Myocyte (in vitro differentiated cells): ENCODE results near the gene CENATAC. TPM values are rescaled to one million over a fixed set of nuclear protein-coding genes. Genes with fewer than 3 reads are reported as not detected.
"Not testable (repeated sequence)": the region's sequence is repeated elsewhere in the genome, so short reads cannot be mapped to it uniquely, and the experiment has no call there.

ENCODE experiments used
- DNase-seq: peaks from one replicate; pipeline ENCODE4 v3.0.0-alpha.2; 2012; ENCODE audit warnings: low read depth
- total RNA-seq: library from RNA; depleted of rRNA; stranded (reverse); fragments of >200 nt; gene quantifications from 2 replicates; pipeline ENCODE4 v1.2.3, GENCODE V29; 2014

Gene CENATAC
- total RNA-seq, 1 donor from 2014 or later = 15.7 TPM

DNA sequence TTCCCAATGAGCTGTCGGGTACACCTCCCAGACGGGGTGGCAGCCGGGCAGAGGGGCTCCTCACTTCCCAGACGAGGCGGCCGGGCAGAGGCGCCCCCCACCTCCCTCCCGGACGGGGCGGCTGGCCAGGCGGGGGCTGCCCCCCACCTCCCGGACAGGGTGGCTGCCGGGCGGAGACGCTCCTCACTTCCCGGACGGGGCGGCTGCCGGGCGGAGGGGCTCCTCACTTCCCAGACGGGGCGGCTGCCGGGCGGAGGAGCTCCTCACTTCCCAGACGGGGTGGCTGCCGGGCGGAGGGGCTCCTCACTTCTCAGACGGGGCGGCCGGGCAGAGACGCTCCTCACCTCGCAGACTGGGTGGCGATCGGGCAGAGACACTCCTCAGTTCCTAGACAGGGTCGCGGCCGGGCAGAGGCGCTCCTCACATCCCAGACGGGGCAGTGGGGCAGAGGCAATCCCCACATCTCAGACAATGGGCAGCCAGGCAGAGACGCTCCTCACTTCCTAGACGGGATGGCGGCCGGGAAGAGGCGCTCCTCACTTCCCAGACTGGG is 6.4 kb upstream of the CENATAC start:
- DNase-seq = not testable (repeated sequence)

DNA sequence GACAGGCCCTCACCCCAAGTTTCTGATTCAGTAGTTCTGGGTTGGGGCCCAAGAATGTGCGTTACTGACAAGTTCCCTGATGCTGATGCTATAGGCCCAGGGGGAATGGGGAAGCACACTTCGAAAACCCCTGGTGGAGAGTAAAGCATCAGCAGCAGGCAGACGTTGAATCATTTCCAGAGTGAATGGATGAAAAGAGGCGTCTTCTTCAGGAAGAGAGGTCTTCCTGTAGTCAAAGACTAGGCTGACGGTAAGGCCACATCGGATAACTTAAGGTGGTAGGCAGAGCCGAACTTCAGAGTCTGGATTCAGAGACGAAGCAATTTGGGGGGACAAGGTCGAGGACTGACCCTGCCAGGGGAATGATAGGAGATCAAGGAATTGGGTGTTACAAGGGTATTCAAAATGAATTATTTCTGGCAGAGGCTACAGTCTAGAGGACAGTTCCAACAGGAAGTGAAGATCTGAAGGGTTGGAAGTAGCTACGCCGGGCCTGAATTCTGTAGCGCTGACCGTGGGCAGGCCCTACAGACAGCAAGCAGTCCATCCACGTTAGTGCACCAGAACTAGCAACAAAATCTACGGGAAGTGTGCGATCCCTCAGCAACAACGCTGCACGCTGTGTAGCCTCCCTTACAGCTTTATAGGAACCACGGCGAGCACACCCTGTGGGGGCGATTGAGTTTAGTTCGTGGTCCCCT is 862 bp upstream of the CENATAC start:
- DNase-seq = no peak

DNA sequence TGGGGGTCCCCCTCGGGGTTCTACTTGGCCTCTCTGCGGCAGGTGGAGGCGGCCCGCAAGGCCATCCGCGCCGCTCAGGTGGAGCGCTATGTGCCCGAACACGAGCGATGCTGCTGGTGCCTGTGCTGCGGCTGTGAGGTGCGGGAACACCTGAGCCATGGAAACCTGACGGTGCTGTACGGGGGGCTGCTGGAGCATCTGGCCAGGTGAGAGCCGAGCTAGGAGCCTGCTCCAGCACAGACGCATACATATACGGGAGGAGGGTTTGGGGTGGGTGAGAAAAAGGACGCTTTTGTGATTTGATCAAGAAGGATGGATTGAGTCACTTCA is 415 bp downstream of the CENATAC start:
- DNase-seq = no peak

DNA sequence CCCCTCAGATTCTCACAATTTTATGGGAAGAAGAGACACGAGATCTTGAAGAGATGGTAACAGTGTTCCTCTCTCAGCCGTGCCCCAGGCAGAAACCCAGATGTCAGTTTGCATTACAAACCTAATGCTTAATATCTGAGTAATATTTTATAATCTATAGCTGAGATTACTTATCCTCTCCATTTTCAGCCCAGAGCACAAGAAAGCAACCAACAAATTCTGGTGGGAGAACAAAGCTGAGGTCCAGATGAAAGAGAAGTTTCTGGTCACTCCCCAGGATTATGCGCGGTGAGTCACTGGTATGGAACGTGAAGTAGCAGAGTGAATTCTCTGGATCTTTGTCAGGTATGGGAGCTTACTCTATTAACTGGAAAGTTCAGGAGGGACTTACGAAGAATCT is 884 bp downstream of the CENATAC start:
- DNase-seq = no peak

DNA sequence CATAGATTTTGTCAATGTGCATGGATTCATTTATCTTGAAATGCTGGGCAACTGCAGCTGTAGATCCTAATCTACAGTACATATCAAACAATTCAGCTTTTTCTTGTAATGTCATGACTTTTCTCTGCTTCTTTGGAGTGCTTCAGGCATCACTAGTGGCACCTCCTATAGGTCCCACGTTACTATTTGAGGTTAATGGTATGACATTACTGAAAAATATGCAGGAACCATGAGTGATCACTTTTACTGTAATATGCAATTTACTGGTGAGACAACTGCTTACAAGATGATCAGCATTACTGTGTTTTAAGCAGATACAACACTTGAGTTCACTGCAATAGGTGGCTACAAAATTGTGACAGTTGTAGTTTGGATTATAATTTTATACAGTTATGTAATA is 3.0 kb downstream of the CENATAC start:
- DNase-seq = no peak

DNA sequence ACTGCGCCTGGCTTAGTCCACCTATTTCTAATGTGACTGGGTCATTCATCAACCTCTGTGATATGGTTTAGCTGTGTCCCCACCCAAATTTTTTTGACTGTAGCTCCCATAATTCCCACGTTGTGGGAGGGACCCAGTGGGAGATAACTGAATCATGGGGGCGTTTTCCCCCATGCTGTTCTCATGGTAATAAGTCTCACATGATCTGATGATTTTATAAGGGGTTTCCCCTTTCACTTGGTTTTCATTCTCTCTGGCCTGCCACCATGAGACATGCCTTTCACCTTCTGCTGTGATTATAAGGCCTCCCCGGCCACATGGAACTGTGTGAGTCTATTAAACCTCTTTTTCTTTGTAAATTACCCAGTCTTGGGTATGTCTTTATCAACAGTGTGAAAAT is 8.7 kb downstream of the CENATAC start:
- no peak for DNase-seq

DNA sequence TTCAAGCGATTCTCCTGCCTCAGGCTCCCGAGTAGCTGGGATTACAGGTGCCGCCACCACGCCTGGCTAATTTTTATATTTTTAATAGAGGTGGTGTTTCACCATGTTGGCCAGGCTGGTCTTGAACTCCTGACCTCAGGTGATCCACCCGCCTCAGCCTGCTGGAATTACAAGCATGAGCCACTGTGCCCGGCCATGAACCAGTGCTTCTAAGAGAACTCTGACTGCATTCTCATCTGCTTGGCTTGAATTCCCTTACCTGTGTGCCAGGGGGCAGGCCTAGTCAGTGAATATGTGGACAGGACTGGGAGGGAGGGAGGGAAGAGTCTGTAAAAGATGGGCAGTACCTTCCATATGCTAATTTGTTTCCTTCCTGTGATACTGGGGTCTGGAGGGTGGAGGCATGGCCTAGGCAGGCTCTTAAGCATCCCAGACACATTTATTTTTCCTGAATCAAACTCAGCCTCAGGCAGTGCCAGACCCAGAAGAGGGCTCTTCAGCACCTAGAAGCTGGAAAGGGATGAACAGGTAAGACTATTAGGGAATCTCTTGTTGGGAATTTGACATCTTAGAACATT is 13.6 kb downstream of the CENATAC start:
- no peak for DNase-seq

DNA sequence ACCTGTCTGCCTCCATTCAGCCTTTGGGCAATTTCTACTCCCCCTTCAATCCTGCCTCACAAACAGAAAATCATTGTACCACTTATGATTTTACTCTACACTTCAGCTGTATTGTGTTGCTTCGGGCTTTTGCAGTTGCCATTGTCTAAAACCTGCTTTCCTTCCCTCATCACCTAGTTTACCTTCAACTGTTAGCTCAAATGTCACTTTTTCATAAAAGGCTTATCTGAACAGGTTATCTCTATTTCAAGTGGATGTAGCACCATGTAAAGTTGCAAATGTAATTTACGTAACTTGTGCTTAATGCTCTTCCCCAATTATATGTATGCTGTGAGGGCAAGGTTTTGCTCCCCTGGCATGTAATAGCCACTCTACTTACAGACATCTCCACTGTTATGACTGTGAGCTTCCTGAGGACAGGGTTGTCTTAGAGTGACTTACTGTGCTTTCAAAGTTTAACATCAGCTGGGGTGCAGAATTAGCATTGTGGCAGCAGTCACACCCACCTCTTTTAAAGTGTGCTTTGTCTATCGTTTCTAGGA is 14.8 kb downstream of the CENATAC start:
- DNase-seq = no peak

DNA sequence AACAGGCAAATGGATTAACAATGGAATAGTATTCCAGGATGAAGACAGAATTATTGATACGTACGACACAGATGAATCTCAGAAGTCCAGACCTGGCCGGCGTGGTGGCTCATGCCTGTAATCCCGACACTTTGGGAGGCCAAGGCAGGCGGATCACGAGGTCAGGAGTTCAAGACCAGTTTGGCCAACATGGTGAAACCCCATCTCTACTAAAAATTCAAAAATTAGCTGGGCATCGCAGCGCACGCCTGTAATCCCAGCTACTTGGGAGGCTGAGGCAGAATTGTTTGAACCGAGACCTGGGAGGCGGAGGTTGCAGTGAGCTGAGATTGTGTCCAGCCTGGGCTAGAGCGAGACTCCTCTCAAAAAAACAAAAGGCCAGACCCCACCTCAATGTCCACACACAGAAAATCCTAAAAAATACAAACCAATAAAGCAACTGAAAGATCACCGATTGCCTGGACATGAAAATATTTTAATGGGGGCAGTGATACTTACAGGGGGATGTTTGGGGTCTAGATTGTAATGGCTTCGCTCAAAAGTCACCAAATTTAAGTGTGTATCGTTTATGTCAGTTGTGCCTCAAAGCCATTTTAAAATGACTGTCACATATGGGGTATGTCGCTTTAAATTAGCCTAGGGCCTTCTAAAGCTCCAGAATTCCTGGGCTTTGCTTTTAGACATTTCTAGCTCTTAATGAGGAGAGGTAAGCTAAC is 16.4 kb downstream of the CENATAC start:
- no peak for DNase-seq

DNA sequence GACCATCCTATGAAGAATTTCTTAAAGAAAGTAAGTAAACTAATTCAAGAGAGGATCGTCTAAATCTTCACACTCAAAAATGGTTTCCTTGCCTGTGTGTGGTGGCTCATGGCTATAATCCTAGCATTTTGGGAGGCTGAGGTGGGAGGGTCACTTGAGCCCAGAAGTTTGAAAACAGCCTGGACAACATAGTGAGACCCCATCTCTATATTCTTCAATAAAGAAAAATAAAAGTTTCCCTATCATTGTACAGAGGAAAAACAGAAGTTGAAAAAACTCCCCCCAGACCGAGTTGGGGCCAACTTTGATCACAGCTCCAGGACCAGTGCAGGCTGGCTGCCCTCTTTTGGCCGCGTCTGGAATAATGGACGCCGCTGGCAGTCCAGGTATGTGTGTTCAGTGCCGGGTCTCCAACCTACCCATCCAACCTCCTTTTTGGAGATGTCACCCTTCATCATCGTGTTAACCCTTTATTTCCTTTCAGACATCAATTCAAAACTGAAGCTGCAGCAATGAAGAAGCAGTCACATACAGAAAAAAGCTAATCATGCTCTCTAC is 17.2 kb downstream of the CENATAC start:
- no peak for DNase-seq

DNA sequence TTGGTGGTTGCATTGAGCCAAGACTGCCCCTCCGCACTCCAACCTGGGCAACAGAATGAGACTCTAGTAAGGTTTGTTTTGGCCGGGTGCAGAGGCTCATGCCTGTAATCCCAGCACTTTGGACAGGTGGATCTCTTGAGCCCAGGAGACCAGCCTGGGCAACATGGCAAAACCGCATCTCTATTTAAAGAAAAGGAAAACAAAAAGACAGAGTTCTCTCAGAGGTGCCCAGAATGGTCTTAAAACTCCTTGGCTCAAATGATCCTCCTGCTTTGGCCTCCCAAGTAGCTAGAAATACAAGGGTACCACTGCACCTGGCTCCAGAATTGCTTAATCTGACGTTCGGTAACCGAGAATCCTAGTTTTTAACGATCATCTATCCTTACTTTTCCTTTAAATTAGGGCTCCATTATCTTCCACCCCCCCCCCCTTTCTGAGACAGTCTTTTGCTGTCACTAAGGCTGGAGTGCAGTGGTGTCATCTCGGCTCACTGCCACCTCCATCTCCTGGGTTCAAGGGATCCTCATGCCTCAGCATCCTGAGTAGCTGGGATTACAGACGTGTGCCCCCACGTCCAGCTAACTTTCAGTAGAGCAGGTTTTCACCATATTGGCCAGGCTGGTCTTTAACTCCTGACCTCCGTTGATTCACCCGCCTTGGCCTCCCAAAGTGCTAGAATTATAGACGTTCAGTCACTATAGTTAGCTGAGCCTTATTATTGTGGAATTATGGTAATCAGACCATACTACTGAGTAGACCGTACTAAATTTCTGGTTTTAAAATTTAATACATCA is 18.5 kb downstream of the CENATAC start:
- DNase-seq = no peak

DNA sequence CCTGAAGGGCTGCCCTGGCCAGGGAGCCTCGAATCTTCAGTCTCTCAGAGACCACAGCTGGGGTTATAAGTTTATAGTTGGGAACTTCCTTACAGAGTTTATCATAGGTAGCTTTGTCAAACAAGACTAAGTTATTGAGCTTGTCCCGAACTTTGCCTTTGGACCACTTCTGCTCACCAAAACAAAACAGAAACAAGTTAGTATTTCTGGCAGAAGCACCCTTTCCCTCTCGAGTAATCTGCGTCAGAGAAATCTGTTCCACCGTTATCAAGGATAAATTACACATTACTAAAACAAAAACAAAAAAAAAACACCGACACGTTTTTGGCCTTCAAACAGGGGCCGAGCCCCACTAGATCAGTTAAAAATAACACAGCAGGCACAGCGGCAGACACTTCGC is 19.4 kb downstream of the CENATAC start:
- not testable (repeated sequence) for DNase-seq

DNA sequence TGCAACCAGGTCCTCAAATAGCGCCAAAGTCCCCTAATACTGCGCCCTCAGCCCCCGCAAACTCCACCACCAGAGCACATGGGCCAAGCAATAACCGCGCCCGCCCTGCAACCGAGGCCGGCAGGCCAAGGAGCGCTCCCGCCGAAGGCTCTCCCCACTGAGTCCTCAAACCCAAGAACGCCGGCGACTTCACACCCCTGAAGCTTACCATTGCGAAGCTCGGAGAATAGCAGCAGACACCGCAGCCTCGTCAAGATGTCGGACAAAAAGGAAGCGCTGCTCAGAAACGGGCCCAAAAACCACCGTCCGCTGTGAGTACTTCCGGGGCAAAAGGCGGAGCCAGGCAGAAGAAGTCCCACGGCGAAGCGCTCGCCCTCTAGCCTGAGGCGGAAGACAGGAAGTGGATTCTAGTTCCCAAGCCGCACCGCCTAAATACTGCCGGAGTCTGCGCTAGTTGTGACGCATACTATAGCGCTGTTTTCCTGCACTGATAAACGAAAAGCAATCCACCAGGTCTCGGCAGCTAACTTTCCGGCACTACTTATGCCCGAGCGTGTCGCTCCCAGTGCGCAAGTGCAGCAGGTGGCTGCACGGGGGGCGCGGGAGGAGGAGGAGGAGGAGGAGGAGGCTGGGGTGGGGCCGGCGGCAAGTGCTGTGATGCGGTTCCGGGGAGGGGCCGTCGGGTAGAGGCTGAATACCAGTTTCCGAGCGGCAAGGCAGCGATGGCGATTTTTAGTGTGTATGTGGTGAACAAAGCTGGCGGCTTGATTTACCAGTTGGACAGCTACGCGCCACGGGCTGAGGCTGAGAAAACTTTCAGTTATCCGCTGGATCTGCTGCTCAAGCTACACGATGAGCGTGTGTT is 20.4 kb downstream of the CENATAC start, which contains the start of the genes RPS25 and TRAPPC4:
TSS of gene RPS25 (minus strand) at position 270 of the 865 bp plus-strand sequence. CDS start at position 211, 59 bp downstream.
TSS of gene TRAPPC4 (plus strand) at position 693 of the 865 bp plus-strand sequence. CDS start at position 723, 30 bp downstream.
- peak; percentile 98 for DNase-seq

DNA sequence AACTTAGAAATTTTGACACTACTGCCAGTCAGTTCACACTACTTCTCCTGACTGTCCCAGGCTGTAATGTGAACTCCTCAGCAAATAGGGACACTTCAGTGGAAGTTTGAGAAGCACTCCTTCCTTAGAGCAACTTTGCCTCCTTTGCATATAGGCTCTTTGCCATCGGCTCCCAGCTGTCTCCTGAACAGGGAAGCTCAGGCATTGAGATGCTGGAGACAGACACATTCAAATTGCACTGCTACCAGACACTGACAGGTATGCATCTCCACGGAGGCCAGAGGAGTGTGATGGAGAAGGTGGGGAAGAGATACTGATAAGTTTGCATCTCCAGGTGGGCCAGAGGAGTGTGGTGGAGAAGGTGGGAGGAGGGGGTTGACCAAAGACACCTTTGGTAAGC is 22.1 kb downstream of the CENATAC start:
- DNase-seq = no peak

DNA sequence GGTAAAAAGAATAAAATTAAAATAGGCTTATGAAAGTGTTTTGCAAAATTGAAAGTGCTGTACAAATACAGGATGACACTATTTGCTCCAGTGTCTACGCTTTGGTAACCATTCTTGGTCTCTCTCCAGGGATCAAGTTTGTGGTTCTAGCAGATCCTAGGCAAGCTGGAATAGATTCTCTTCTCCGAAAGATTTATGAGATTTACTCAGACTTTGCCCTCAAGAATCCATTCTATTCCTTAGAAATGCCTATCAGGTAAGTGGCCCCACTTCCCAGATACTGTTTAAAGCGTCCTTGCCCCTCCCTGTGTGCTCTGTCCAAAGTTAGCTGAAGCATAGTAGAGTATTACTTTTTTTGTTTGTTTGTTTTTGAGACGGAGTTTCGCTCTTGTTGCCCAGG is 23.7 kb downstream of the CENATAC start:
- no peak for DNase-seq

DNA sequence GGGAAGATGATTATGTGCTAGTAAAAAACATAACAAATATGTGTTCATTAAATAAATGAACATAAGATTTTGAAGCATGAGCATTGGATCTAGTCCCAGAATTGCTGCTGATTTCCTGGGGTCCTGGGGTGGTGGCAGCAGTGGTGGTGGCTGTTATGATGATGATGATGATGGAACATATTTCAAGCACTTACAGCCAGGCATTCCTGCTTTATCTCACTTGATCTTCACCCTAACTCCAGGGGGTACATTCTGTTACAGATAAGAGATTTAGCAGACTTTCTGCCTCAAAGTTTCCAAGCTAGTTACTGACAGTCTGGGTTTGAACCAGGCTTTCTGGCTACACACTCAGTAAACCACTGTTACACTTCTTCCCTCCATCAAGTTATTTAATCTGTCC is 25.8 kb downstream of the CENATAC start:
- no peak for DNase-seq

DNA sequence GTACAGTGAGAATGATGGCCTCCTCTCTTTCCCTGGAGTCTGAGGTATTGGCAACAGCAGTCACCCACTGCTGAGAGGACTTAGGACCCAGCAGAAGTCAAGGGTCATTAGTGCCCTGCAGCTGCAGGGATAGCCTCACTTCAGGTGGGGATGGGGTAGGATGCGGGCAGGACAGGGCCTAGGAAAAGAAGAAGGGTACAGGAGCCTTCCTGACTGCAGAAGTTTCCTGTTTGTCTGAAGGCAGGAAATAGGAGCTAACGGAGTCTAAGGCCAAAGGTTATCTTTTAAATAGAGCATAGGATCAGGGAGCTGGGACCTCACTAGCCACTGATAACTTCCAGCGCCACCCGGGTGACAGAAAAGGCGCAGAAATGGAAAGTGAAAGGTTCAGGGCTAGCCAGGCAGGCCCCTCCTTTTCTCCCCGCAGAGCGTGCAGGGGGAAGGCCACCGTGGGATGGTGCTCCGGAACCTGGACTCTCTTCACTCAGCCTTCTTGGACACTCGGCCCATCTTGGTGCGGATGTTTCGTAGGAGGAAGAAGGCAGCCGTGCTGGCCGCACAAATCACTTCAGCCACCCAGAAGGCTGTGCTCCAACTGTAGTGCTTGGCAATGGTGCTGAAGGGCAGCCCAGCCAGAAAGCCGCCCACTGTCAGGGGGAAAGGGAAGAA is 26.6 kb downstream of the CENATAC start:
- DNase-seq = no peak

DNA sequence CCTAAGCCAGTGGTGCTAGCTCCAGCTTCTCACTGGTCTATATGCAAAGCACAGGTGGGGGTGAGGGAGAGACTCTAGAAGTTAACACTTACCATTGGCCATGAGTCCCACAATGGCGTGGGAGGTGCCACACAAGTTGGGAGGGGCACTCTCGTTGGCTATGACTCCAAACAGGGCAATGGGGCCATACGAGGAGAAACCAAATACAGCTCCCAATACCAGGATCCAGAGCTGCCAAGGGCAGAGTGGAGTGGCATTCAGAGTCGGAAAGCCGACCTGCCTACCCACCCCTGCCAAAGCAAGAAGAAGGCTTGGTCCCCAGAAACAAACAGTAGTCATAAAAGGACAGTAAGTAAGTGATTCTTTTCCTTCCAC is 27.1 kb downstream of the CENATAC start:
- DNase-seq = no peak

DNA sequence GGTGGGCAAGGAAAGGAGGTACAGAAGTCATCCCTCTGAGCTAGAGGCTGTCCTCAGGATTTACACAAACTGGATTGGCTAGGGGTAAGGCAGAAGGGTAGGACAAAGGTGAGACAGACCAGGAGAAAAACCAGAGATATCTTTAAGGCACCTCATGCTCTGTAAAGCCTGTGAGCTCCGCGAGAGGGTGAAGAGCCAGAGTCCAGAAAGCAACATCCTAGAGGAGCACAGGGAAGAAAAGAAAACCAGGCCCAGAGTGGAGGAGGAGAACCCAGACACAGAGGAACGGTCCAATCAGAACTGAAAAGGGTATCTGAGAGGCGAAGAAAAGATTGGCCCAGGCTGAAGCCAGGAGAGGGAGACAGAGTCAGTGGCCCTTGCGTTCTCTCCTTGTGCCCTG is 27.6 kb downstream of the CENATAC start:
- DNase-seq = no peak
